Suppressor macrophage treated with lipopolysaccharide for 1 hour (primary cell): ENCODE results near the gene NOX3.
"Not testable (repeated sequence)": the region's sequence is repeated elsewhere in the genome, so short reads cannot be mapped to it uniquely, and the experiment has no call there.

Experiments used
- DNase-seq, 3 donors: peaks; one replicate each; pipeline ENCODE4 v3.0.0-alpha.2; 2020 to 2022

NOX3 gene

GRCh38 chr6:155364844-155365437 lies 90.7 kb downstream of the NOX3 start:
- no peak for DNase-seq

DNA sequence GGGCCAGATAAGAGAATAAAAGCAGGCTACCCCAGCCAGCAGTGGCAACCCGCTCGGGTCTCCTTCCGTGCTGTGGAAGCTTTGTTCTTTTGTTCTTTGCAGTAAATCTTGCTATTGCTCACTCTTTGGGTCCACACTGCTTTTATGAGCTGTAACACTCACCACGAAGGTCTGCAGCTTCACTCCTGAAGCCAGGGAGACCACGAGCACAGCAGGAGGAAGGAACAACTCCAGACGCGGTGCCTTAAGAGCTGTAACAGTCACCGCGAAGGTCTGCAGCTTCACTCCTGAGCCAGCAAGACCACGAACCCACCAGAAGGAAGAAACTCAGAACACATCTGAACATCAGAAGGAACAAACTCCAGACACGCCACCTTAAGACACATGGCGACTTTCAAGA lies 91.6 kb downstream of the NOX3 start:
- DNase-seq = not testable (repeated sequence)

DNA sequence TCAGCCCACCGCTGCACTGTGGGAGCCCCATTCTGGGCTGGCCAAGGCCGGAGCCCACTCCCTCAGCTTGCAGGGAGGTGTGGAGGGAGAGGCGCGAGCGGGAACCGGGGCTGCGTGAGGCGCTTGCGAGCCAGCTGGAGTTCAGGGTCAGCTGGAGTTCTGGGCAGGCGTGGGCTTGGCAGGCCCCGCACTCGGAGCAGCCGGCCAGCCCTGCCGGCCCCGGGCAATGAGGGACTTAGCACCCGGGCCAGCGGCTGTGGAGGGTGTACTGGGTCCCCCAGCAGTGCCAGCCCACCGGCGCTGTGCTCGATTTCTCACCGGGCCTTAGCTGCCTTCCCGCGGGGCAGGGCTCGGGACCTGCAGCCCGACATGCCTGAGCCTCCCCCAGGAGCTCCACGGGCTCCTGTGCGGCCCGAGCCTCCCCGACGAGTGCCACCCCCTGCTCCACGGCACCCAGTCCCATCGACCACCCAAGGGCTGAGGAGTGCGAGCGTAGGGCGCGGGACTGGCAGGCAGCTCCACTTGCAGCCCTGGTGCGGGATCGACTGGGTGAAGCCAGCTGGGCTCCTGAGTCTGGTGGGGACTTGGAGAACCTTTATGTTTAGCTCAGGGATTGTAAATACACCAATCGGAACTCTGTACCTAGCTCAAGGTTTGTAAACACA lies 92.5 kb downstream of the NOX3 start:
- not testable (repeated sequence) for DNase-seq

- no peak for DNase-seq
These were observed 101.5 kb downstream of the NOX3 start for GRCh38 chr6:155354167-155354566.

GRCh38 chr6:155352811-155353210 lies 102.8 kb downstream of the NOX3 start:
- DNase-seq = no peak

DNA sequence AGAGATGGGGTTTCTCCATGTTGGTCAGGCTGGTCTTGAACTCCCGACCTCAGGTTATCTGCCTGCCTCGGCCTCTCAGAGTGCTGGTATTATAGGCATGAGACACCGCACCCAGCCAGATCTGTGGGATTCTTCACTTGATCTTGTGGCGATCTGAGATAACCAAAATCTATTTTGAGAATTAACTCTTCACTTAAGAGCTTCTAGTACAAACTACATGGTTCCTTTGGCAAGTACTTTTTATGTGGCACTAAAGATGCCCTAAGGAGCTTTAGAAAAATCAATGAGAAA lies 103.6 kb downstream of the NOX3 start:
- no peak for DNase-seq

DNA sequence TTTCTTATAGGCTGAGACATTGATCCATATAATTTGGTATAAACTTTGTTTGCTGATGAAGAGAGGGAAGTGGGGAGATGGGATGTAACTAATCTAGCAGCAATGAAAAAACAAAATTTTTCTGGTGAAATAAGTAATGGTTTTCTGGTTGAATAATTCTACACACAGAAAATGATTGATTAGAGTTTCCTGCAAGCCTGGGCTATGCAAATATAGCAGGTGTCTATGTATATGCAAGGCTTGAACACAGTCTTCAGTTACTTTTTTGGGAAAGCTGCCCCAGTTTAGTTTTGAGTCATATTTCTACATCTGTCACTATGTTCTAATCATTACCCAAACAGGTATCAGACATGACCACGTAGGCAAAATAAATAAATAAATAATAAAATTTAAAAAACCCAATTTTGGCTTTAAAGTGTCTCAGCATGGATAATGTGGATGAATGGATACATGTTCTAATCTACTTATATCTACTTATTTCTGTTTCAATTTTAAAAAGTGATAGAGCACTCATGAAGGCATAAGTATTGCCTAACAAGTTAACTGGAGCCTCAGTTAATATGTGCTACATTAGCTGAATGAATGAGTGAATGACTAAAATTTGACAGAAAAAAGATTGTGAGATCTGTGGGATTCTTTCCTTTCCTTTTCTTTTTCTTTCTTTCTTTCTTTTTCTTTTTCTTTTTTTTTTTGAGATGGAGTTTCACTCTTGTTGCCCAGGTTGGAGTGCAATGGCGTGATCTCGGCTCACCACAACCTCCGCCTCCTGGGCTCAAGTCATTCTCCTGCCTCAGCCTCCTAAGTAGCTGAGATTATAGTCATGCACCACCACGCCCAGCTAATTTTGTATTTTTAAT lies 104.1 kb downstream of the NOX3 start:
- DNase-seq = no peak

GRCh38 chr6:155349956-155350355 lies 105.7 kb downstream of the NOX3 start:
- DNase-seq = no peak

DNA sequence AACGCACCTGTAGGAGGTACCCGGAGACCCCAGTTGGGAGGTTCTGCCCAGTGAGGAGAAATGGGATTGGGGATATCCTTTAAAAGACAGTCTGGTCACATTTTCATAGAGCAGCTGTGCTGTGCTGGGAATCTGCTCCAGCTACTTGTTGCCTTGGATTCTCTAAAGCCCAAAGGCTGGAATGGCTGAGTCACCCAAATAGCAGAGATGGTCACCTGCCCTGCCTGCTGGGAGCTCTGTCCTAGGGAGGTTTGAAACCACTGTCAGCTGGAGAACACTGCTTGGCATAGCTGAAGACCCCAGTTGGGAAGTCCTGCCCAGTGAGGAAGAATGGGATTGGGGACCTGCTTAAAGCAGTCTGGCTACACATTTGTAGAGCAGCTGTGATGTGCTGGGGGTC lies 106.5 kb downstream of the NOX3 start:
- no peak for DNase-seq

DNA sequence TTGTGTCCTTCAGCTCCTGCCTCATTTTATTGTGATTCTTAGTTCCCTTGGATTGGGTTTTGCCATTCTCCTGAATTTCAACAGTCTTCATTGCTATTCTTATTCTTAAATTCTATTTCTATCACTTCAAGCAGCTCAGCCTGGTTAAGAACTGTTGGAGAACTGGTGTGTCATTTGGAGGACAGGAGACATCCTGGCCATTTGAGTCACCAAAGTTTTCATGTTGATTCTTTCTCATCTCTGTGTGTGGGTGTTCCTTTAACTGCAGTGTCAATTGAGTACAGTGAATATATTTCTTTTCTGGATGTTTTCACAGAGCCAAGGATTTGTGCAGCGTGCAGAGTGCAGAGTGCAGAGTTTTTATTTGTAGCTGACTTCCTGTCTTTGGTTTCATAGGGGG lies 107.8 kb downstream of the NOX3 start:
- peak; percentile 7 to 29 (median 13) for DNase-seq

- no peak for DNase-seq
These were observed 108.7 kb downstream of the NOX3 start for GRCh38 chr6:155346957-155347356.
